Activated CD8-positive, alpha-beta memory T cell treated with anti-CD3 and anti-CD28 coated beads, Interleukin-2, amount 50 U/mL, for 24 hours (primary cell): ENCODE measurements around the gene MARCHF9.
A peak's percentile ranks its signal among the peaks of the same experiment; 100 is the strongest.
"Not testable (repeated sequence)": the region's sequence is repeated elsewhere in the genome, so short reads cannot be mapped to it uniquely, and the experiment has no call there.

Source experiments
- DNase-seq: peaks from one replicate; pipeline ENCODE4 v3.0.0-alpha.2; 2020; ENCODE audit errors: extremely low read depth

Gene MARCHF9

DNA sequence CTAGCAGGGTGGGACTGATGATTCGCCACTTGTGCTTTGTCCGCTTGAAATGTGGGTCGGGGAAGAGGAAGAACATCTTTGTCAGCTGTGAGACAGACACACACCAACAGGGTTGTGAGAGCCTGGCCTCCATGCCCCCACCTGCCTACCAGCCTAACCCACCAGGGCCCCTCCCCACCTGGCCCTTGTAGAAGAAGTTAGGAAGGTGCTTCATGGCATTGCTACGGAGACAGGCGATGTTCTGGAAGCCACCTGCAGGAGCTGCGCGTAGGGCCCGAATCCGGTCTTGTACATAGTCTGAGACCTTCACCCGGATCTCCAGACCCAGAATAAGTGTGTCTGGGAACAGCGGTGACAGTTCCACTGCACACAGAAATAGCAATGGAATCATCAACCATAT lies 14.7 kb downstream of the MARCHF9 start:
- DNase-seq, result no peak

DNA sequence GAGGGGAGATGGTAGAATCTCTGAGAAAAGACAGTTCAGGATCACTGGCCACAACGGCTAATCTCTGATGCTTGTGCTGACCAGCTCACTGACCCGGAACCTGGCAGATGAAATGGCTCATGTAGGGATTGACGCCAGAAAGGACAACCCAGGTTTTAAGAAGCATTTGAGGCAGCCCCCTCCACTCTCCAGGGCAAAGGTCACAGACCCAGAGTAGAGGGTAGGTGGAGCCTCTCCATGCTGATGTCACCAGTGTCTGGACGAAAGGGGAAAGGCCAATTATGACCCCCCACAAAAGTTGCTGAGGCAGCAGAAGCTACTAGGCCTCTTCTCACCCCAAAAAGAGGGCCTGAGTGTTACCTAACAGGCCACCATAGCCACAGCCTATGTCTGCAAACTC lies 15.8 kb downstream of the MARCHF9 start:
- DNase-seq, result no peak

DNA sequence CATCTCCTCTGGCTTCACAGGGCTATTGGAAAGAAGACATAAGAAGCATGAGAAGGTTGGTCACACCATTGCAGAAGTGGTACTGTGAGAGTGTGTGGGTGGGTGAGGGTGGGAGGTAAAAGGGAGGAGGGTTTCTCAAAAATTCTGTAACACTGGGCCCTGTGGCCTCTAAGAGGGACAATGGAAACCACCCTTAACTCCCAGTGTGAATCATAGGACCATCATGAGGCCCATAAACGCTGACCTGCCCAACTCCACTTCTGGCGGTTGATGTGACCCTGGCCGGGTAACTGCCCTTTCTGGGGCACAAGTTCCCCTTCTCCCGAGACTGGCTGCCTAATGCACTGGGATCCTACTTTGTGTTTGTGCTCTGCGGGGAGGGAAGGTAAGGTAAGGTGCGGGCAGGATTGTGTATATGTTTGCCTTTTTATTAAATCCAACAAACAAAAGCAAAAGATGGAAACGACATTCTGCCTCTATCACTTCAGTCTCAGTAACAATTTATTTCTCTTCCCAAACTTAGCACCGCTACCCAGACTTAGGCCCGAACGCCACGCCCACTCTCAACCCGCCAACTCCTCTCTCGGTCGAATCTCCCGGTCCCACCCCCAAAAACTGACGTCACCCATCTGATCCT lies 16.5 kb downstream of the MARCHF9 start:
- peak; percentile 80 for DNase-seq

DNA sequence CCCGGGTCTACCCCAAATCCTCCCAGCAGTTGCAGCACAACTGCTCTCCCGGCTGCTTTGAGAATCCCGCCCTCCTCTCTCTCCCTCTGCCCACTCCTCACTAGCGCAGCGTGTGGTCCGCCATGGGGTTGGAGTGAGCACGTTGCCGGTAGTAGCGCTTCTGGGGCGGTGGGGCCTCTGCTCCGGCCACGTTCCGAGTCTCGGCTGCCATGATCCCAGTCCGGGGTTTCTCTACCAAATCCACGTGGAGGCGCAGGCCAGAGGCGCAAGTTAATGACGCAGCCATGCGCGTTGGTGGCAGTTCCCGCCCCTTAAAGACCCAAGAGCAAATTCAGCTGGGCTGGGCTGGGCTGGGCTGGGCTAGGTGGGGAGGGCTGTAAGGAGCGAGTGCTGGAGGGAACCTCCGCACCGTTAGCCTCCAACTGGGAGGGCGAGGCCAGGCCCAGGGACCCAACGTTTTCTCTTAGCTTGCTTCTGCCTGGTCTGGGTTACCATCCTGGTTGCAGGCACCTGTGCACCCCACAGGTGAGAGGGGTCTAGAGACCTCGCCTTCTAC lies 17.0 kb downstream of the MARCHF9 start, which contains the start of gene METTL1:
Gene METTL1, minus strand, starts transcription at position 233 of the 556 bp plus-strand sequence. Its CDS starts 22 bp downstream, at position 211.
- DNase-seq, result peak; percentile 85

DNA sequence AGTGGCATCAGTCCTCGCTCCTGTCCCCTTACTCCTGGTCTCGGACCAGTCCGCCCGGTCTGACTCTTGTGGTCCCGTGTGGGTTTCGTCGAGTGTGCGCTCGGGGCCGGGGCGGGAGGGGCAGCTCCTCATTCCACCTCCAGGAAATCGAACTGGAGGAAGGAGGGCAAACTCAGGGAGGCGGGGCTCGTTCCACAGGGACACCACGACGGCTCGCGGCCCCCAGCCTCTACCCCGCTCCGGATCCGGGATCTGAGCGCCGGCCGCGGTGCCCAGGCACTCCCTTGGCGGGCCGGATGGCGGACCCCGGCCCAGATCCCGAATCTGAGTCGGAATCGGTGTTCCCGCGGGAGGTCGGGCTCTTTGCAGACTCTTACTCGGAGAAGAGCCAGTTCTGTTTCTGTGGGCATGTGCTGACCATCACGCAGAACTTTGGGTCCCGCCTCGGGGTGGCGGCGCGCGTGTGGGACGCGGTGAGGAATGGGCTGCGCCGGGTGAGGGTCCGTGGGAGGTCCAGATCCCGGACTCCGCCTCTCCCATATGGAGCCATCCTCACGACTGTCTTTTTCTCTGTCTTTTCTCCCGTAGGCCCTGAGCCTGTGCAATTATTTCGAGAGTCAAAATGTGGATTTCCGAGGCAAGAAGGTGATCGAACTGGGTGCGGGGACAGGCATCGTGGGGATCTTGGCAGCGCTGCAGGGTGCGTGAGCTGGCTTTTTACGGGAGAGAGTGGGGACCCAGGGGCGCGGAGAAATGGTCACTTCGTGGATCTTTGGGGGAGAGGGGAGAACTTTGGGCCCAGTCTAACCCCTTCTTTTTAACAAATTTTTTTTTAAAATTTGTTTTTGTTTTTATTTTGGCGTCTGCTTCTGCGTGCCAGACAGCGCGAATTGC lies 17.8 kb downstream of the MARCHF9 start, which contains the start of gene EEF1AKMT3:
Gene EEF1AKMT3, plus strand, starts transcription at position 186 of the 894 bp plus-strand sequence. Its CDS starts 111 bp downstream, at position 297.
- DNase-seq, result no peak

DNA sequence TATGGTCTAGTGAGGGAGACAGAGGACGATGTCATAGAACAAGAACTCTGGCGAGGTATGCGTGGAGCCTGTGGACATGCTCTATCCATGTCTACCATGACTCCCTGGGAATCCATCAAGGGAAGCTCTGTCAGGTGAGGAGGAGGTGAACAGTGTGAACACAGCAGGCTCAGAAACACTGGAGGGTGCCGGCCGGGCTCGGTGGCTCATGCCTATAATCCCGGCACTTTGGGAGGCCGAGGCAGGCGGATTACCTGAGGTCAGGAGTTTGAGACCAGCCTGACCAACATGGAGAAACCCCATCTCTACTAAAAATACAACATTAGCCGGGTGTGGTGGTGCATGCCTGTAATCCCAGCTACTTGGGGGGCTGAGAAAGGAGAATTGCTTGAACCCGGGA lies 19.7 kb downstream of the MARCHF9 start:
- DNase-seq, result not testable (repeated sequence)

DNA sequence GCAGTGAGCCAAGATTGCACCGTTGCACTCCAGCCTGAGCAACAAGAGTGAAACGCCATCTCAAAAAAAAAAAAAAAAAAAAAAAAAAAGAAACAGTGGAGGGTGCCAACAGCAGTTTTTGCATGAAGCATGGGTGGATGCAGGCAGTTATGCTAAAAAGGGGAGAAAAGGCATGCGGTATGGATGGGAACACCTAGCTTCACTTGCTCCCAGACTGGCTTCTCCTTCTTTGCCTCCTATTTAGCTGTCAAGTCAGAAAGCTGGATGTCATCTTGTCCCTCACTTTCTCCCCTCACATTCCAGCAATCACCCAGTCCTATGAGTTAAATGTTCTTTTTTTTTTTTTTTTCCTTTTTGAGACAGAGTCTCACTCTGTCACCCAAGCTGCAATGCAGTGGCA lies 20.1 kb downstream of the MARCHF9 start:
- DNase-seq, result no peak

DNA sequence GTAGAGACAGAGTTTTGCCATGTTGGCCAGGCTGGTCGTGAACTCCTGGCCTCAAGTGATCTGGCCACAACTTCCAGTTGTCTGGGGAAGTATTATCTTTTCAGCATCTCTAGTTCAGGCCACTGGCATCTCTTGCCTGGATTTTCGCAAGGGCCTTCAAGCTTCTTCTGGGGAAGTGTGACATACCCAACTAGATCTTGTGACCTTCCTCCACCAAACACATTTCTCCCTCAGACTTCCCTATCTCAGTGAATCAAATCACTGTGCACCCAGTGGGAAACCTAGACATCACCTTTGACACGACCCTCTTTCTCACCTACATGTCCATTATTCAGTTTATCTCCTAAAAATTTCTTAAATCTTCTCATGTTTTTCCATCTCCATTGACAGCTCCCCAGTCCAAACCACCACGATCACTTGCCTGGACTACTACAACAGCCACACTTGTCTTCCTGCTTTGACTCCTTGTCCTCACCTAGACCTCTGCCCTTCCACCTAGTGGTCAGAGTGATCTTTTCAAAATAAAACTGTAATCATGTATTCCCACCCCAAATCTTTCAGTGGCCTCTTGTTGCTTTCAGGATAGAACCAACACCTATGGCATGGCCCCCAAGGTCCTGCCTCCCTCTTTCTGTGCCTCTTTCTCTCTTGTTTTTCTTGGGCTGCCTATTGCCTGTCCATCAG lies 20.8 kb downstream of the MARCHF9 start:
- no peak for DNase-seq

DNA sequence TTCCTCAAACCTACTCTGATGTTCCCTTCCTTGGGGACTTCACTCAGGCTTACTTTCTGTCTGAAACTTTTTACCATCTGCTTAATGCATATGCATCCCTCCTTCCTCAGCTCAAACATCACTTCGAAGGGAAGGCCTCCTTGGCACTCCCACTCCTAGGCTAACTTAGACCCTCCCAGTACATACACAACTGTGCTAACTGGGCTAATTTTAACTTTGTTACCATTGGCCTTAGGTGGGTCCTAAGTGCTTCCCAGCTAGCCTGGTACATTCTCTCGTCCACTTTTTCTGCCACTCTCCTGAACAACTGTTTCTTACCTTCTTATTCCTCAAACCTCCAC lies 21.3 kb downstream of the MARCHF9 start:
- no peak for DNase-seq

DNA sequence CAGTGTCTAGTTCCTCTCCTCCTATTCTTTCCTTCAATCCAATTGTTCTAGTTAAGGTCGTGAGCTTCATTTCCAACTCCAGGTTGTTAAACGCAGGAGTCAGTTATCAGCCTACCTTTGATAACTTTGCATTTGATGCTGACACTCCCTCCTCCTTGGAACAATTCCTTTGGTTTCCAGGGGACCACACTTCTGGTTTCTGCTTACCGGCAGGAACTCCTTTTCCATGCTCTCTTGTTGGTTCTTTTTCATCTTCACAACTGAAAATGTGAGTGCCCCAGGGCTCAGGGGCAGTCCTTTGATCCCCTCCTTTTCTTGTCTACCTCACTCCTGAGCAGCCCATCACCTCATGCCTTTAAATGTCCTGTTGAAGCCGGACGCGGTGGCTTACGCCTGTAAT lies 22.5 kb downstream of the MARCHF9 start:
- no peak for DNase-seq

DNA sequence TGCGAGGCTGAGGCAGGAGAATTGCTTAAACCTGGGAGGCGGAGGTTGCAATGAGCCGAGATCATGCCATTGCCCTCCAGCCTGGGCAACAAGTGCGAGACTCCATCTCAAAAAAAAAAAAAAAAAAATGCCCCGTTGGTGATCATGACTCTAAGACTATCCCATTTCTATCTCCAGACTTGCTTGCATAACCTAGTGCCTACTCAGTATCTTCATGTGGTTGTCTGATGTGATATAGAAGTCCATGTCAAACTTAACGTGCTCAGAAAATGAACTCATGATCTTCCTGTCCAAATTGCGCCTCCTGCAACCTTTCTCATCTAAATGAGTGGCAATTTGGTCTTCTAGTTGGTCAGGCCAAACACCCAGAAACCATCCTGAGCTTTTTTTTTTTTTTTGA lies 23.0 kb downstream of the MARCHF9 start:
- DNase-seq, result no peak

DNA sequence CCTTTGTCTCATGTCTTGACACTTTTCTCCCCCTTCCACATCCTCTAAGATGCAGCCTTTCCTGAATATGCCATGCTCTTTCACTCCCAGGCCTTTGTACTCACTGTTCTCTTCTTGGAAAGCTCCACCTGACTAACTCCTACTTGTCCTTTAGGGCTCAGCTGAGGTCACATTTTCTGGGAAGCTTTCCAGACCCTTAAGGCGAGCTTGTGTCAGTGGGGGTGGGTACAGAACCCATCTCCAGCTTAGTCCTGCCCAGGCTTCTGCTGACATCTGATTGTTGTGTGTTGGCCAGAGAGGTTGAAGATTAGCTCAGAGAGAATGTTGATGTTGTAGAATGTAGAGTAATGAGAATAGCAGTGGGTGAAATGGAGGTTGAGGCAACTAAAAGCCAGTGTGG lies 24.8 kb downstream of the MARCHF9 start:
- DNase-seq, result no peak

DNA sequence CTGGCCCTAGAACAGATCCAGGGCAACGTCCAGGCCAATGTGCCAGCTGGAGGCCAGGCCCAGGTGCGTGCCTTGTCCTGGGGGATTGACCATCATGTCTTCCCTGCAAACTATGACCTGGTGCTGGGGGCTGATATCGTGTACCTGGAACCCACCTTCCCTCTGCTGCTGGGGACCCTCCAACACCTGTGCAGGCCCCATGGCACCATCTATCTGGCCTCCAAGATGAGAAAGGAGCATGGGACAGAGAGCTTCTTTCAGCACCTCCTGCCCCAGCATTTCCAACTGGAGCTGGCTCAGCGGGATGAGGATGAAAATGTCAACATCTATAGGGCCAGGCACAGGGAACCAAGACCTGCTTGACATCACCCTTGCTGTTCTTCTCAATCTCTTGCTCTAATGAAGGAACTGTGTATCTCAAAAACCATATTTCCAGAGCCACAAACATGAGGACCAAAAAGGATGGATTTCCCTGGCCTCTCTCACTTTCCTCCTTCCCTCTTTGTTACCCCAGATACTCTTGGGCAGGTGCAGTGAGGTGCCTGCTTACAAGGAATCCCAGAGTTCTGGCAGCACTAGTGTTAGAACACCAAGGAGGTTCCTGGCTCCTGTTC lies 25.5 kb downstream of the MARCHF9 start:
- no peak for DNase-seq

DNA sequence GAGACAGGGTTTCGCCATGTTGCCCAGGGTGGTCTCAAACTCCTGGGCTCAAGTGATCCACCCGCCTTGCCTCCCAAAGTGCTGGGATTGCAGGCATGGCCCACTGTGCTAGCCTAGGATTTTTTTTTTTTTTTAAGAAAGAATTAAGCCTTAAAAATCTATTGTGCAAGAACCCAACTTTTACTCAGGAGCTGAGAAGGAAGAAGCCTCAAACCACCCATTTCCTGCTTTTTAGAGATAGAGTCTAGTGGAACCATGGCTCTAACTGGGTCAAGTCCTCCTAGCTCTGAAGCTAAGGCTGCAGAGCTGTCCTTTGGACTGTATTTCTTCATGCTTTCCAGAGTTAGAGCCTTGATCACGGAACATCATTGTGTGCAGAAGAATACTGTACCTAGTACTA lies 26.3 kb downstream of the MARCHF9 start:
- no peak for DNase-seq

DNA sequence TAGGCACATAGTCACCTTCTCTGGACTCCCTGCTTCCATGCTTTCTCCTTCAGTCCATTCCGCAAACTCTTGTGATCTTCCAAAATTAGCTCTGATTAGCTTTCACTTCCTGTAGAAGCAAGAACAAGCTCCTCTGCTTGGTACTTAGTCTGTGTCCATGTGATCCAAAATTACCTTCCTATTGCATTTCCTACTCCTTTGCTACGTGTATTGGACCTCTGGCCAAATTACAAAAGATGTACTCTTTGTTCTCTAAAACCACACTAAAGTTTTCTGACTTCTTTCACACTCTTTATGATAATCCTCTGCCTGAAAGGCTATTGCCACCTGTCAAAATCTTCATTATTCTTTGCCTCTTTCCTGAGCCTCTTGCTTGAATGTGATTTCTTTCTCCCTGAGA lies 26.9 kb downstream of the MARCHF9 start:
- no peak for DNase-seq

DNA sequence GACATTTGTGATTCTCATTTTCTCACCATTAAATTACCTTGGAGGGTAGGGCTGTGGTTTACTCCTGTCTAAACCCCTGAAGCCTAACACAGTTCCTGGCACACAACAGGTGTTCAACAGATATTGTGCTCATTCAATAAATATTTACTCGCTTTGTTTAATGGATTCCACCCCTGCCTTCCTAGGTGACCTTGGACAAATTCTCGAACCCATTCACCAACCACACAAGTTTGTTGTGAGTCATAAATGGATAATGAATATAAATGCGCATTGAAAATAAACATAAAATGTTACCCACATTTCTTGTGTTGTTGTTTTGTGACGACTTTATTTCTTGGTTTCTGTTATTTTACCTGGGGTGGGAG lies 27.3 kb downstream of the MARCHF9 start:
- no peak for DNase-seq

DNA sequence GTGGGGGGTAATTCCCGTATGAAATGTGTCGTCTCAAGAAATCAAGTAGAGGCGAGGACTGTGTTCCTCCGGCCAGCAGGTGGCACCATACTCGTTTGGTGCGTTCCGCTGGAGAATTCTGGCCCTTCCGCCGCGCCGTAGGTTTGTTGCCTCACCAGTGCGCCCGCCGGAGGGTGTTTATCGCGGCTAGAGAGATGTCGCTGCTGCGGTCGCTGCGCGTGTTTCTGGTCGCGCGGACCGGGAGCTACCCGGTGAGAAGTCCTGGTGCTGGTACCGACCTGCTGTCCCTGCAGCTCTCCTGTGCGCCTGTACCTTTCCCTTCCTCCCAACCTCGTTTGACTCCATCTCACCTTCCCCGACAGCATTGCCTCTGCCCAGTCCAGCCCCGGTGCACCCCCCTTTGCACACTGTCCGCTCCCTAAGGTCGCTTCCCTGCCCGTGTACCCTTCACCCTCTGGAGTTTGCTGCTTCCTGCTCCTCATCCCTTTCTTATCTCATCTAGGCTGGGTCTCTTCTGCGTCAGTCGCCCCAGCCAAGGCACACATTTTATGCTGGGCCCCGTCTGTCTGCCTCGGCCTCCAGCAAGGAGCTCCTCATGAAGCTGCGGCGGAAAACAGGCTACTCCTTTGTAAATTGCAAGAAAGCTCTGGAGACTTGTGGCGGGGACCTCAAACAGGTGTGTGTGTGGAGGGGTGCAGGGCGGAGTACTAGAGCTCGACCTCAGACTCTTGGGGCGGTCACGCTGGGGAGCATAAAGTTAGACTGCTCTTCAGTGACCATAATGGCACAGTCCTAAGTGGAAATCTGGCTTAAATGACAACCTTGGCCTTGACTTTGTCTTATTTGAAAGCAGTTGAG lies 27.9 kb downstream of the MARCHF9 start, which contains the start of gene TSFM:
Gene TSFM, plus strand, starts transcription at position 180 of the 858 bp plus-strand sequence. Its CDS starts 15 bp downstream, at position 195.
- DNase-seq, result peak; percentile 96

DNA sequence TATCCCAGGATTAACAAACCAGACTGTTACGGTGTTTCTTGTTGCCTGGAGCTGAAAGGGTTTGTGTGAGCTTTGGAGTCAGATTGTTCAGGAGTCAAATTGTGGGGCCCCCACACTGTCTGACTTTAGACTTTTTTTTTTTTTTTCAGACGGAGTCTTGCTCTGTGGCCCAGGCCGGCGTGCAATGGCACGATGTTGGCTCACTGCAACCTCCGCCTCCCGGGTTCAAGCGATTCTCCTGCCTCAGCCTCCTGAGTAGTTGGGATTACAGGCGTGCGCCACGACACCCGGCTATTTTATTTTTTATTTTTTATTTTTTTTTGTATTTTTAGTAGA lies 28.5 kb downstream of the MARCHF9 start:
- no peak for DNase-seq

DNA sequence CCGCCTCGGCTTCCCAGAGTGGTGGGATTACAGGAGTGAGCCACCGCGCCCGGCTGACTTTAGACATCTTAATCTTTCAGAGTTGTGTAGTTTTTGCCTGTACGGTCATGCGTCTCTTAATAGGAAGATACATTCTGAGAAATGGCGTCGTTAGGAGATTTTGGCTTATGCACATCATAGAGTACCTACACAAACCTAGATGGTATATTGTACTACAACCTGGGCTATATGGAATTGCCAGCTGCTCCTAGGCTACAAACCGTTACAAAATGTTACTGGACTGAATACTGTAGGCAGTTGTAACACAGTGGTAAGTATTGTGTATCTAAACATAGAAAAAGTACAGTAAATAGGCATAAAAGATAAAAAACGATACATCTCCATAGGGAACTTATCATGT lies 29.0 kb downstream of the MARCHF9 start:
- DNase-seq, result no peak

DNA sequence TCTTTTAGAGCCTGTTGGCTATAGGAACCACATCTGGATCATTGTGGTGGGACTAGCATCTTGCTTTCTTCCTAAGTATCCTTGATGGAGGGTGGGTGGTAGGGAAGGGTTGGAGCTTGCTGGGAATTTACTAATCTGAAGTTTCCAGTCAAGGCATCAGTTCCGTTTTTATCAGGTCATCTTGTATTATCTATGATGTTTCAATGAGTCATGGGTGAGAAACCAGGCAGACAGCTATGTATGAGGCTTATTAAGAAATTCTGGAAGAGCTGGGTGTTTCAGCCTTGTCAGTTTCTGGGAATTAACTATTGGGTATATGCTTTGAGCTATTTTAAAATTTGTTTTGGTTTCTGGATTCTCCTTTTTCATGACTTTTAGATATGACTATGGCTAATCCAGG lies 39.0 kb downstream of the MARCHF9 start:
- no peak for DNase-seq

DNA sequence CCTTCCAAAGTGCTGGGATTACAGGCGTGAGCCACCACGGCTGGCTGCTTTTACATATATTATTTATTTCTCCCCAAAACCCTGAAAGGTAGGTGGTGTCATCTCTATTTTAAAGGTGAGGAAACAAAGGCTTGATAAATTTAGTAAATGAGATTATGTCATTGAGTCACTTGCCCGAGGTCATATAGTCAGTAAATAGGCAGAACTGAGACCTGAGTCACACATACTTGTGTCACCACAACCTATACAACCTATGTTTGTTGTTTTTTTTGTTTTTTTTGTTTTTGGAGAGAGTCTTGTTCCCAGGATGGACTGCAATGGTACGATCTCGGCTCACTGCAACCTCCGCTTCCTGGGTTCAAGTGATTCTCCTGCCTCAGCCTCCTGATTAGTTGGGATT lies 40.5 kb downstream of the MARCHF9 start:
- no peak for DNase-seq
